T-helper 17 cell (primary cell): ENCODE data around the gene IDH3G. TPM values are rescaled to one million over a fixed set of nuclear protein-coding genes. Genes with fewer than 3 reads are reported as not detected.
A peak's percentile ranks its signal among the peaks of the same experiment; 100 is the strongest.
"Not testable (repeated sequence)": the region's sequence is repeated elsewhere in the genome, so short reads cannot be mapped to it uniquely, and the experiment has no call there.

Experiments used
- ATAC-seq: fragments of 150-1000 bp; cut with Tn5 transposase; 2 replicates; pipeline ENCODE4 v1.10.0; 2021; ENCODE audit warnings: mild to moderate bottlenecking, moderate library complexity
- DNase-seq, 3 donors: peaks; one replicate each; pipeline versions ENCODE4 v3.0.0 to v3.0.0-alpha.2; 2020 to 2021
- H3K9me3 ChIP-seq: one replicate; pipeline ENCODE4 v1.7.0; 2013; ENCODE audit warnings: low read length, mild to moderate bottlenecking; ENCODE audit not compliant: control insufficient read depth, poor library complexity, severe bottlenecking
- H3K27ac Mint-ChIP-seq: one replicate; pipeline ENCODE4 v1.8.0; 2022; ENCODE audit warnings: mild to moderate bottlenecking, moderate library complexity, mixed read lengths
- H3K27me3 Mint-ChIP-seq: one replicate; pipeline ENCODE4 v1.8.0; 2022; ENCODE audit warnings: mixed read lengths
- H3K36me3 Mint-ChIP-seq: one replicate; pipeline ENCODE4 v1.8.0; 2022; ENCODE audit warnings: low read depth, mixed read lengths
- H3K4me1 Mint-ChIP-seq: one replicate; pipeline ENCODE4 v1.8.0; 2022; ENCODE audit warnings: mild to moderate bottlenecking, mixed read lengths
- H3K4me3 Mint-ChIP-seq: one replicate; pipeline ENCODE4 v1.8.0; 2022; ENCODE audit warnings: mild to moderate bottlenecking, moderate library complexity, mixed read lengths
- total RNA-seq, 4 donors: library from RNA in 2 of 4; stranded (reverse) in 2 of 4; gene quantifications; one replicate each; pipeline ENCODE4 v1.2.3 and lab custom pipeline; 2022 to 2026

Gene IDH3G
- total RNA-seq, 2 donors from 2014 or later, result 46.4 to 52.4 TPM

DNA sequence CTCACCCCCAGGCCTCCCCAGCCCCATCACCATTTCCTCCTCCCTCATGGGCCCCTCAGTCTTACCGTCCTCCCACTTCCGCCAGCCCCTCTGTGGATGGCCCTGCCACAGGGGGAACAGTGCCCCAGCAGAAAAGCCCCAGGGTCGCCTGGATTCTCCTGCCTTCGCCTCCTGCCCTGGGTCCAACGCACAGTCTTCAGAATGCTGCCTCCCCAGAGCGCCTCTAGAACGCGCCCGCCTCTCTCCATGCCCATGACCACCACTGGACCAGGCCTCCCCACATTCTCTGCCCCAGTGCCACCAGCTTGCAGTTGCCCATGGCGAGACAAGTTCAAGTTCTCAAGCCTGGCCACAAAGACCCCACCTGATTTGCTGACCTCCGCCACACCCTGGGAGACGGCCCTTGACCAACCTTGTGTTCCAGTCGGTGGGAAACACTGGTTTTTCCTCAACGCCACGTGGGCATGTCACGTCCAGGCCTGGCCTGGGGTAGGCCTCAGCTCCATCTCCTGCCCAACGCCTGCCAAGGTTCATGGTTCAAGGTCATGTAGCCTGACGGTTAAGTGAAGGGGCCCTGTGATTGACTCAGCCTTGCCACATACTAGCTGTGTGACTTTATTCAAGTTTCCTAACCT lies 30.8 kb downstream of the IDH3G start:
- ATAC-seq (no peak), DNase-seq (no peak)
- Mint-ChIP-seq H3K4me3 (no peak overlapping the region), H3K27ac (no peak overlapping the region), H3K27me3 (no peaks in the 10 kb centered on the region), H3K36me3 (no peaks in the 10 kb centered on the region), H3K4me1 (peaks cover 6% of the 10 kb centered on the region)
- no peaks in the 10 kb centered on the region for H3K9me3 ChIP-seq

DNA sequence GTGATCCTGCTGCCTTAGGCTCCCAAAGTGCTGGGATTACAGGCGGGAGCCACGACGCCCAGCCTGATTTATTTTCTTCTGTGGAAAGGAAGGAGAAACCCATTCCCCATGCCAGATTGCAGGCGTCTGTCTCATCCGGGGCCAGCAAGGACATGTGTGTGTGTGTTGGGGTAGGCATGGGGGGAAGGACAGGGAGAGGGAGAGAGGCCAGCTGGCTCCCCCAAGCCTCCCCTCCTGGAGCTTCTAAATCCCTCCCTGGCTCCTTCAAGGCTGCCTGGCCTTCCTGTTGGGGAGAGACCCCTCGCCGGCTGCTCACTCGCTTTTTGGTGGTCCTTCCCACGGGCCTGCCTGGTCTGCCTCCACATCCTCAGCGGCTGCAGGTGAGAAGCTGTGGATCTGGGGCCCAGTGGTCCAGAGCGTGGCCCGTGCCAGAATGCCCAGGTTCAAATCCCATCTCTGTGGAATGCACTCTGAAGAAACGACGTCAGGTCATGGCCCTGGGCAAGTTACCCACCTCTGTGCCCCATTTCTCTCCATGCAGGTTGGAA lies 31.5 kb downstream of the IDH3G start:
- no peak overlapping the region for H3K4me3 Mint-ChIP-seq
- no peaks in the 10 kb centered on the region for H3K9me3 ChIP-seq
- H3K27me3 Mint-ChIP-seq, result no peaks in the 10 kb centered on the region
- H3K27ac Mint-ChIP-seq, result no peak overlapping the region
- no peak for DNase-seq
- no peak for ATAC-seq
- H3K36me3 Mint-ChIP-seq, result no peaks in the 10 kb centered on the region
- peaks cover 2% of the 10 kb centered on the region for H3K4me1 Mint-ChIP-seq

DNA sequence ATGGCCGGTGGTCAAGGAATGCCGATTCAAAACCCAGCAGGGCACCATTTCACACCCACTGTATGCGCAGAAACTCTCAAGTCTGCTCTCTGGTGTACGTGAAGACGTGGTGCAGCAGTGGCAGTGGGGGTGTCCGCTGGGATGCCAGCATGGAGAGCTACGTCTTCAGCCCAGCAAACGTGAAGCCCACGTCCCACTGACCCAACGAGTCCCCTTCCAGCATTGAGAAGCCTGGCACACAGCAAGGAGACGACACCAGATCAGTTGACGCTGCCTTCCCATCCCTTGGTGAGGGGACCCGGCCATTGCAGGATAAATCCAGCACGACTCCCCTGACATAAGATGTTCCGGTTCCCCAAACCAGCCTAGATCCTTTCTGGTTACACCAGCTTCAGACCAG lies 32.3 kb downstream of the IDH3G start:
- DNase-seq (no peak), ATAC-seq (no peak)
- H3K27me3 Mint-ChIP-seq, result no peaks in the 10 kb centered on the region
- no peaks in the 10 kb centered on the region for H3K36me3 Mint-ChIP-seq
- no peaks in the 10 kb centered on the region for H3K9me3 ChIP-seq
- H3K4me1 Mint-ChIP-seq, result peaks cover 2% of the 10 kb centered on the region
- no peak overlapping the region for H3K27ac Mint-ChIP-seq
- no peak overlapping the region for H3K4me3 Mint-ChIP-seq

DNA sequence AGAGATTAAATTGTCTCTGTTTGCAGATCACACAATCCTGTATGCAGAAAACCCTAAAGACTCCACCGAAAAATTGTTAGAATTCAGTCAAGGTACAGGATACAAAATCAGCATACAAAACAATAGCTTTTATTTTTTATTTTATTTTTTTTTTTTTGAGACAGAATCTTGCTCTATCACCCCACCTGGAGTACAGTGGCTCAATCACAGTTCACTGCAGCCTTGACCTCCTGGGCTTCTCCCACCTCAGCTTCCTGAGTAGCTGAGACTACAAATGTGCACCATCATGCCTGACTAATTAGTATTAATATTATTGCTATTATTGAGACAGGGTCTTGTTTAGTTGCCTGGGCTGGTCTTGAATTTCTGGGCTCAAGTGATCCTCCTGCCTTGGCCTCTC lies 39.0 kb downstream of the IDH3G start:
- no peaks in the 10 kb centered on the region for H3K36me3 Mint-ChIP-seq
- H3K27me3 Mint-ChIP-seq, result no peaks in the 10 kb centered on the region
- DNase-seq, result no peak
- ATAC-seq, result no peak
- no peak overlapping the region for H3K4me3 Mint-ChIP-seq
- no peak overlapping the region for H3K27ac Mint-ChIP-seq
- peaks cover 2% of the 10 kb centered on the region for H3K4me1 Mint-ChIP-seq
- no peaks in the 10 kb centered on the region for H3K9me3 ChIP-seq

DNA sequence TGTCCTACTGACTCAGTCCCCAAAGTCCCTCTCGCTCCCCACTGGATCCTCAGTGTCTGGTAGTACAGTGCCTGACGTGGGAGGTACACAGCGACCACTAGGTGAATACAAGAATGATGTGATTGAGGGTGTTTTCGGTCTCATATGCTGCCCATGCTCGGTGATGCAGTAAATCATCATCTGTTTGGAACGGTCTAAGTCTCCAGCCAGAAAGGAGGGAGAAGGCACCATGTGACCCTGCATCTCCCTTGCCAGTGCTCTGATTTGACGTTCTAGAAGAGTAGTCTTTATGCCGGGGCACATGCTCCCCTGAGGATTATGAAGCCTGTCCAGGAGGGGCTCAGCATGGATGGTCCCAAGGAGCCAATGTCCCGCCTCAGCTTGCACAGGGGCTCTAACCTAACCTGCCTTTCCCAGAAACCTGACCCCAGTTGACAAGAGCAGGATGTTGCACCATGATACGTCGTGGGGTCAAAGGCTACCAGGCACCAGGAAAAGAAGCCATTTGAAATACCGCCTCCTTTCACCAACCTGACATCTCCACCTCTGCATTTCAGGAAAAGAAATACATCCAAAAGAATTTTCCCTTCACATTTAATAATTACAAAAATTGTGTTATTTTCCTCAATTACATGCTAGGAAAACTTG lies 43.9 kb downstream of the IDH3G start:
- H3K36me3 Mint-ChIP-seq, result no peaks in the 10 kb centered on the region
- no peak overlapping the region for H3K4me3 Mint-ChIP-seq
- no peaks in the 10 kb centered on the region for H3K4me1 Mint-ChIP-seq
- no peaks in the 10 kb centered on the region for H3K9me3 ChIP-seq
- DNase-seq (no peak), ATAC-seq (no peak)
- H3K27ac Mint-ChIP-seq, result no peak overlapping the region
- no peaks in the 10 kb centered on the region for H3K27me3 Mint-ChIP-seq

DNA sequence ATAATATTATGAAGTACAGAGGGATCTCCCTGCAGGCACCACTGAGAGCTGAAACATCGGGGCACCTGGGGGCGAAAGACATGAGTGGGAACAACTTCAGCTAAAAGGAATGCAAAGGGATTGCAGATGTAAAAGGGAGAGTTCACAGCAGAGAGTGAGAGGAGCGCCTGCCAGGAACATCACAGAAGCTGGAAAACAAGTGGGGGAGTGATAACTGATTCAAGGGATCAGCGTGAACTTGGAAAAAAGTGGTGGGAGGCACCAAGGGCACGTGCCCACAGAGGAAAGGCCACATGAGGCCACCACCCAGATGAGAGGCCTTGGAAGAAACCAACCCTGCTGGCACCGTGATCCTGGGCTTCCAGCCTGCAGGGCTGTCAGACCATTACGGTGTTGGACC lies 45.2 kb downstream of the IDH3G start:
- not testable (repeated sequence) for DNase-seq, ATAC-seq, H3K4me1 Mint-ChIP-seq, H3K27me3 Mint-ChIP-seq, H3K9me3 ChIP-seq, H3K36me3 Mint-ChIP-seq, H3K27ac Mint-ChIP-seq, H3K4me3 Mint-ChIP-seq

DNA sequence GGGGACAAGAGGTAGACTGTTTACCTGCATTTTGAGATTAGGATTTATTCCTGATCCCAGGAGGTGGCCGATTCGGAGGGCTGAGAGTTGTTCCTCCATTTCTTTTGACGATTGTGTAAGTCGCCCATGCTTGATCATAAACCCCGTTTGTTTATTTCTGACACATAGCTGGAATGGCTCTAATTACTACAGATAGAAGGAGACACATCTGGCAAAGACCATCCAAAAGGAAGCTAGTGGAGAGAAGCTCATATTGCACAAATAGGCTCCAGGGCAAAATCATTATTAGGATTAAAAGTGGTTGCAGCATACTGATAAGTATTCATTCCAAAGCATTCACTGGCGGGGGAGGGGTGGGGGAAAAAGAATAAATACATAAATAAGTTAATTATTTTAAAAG lies 47.2 kb downstream of the IDH3G start:
- H3K27ac Mint-ChIP-seq, H3K4me1 Mint-ChIP-seq, H3K36me3 Mint-ChIP-seq, DNase-seq, ATAC-seq, H3K27me3 Mint-ChIP-seq, H3K4me3 Mint-ChIP-seq, H3K9me3 ChIP-seq: not testable (repeated sequence)

DNA sequence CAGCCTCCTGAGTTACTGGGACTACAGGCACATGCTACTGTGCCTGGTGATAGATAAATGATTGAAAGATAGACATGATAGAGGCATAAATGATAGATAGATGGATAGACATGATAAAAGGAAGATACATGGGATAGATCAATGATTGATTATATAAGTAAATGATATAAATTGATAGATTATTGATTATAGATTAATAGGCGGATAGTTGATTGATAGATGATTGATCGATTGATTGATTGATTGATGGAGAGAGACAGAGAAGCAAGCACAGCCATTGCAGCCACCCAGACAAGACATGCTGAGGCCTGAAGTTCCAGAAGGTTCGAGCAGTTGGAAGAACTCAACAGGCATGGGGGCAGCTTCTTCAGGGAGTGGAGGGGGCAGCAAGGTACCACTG lies 47.8 kb downstream of the IDH3G start:
- no peak for ATAC-seq
- Mint-ChIP-seq H3K4me1 (peaks cover 9% of the 10 kb centered on the region), H3K4me3 (no peak overlapping the region), H3K36me3 (no peaks in the 10 kb centered on the region), H3K27ac (no peak overlapping the region), H3K27me3 (no peaks in the 10 kb centered on the region)
- no peaks in the 10 kb centered on the region for H3K9me3 ChIP-seq
- no peak for DNase-seq

DNA sequence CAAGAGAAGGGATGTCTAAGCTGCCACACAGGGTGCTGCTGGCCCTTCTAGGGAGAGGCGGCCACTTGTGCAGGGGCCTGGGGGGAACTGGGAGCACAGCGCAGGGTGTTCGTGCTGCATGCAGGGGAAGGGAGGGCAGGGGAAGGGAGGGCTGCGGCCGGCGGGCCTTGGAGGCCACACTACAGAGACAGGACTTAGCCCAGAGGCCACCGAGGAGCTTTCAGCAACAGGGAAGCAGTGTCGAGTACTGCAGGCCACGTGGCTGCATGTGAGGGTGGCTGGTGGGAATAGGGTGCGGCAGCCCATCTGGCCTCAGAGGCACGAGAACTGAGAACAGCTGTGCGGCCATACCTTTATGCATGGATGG lies 49.1 kb downstream of the IDH3G start:
- H3K4me1 Mint-ChIP-seq, result peaks cover 17% of the 10 kb centered on the region
- H3K9me3 ChIP-seq, ATAC-seq, H3K4me3 Mint-ChIP-seq, DNase-seq, H3K36me3 Mint-ChIP-seq, H3K27me3 Mint-ChIP-seq, H3K27ac Mint-ChIP-seq: not testable (repeated sequence)

DNA sequence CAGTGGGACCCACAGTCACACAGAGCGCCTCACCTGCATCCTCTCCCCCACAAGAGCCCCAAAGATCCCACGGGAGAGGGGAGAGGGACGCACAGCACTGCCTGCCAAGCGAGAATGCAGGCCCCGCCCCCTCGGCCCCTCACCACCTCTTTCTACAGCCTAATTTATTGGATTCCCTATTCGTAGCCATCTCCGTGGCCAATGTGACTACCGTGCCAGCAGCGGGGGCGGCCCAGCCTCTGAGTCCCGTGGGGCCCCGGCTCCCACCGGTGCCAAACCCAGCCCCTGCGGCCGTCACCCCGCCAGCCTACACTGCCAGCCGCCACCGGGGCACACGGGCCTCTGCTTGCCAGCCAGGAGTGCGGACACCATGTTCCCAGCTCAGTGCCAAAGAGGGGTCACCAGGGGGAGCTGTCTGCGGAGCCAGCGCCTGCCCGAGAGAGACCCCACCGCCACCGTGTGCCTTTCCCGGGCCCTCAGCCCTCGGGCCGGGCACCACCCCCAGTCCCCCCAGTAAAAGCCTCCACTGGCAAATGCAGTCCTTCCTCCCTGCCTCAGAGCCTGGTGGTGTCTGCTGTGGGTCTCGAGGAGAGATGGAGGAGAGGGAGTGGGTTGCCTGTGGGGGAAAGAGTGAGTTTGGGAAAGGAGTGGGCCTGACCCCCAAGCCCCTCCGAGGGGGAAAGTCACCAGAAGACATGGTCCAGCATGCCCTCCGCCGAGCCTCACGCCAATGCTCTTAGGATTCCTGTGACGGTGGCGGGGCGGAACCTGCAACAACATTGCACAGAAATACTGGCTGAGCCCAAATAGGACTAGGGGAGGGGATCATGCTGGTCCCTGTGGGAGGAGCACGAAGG lies 49.7 kb downstream of the IDH3G start:
- ATAC-seq (no peak), DNase-seq (no peak)
- Mint-ChIP-seq H3K27ac (no peak overlapping the region), H3K4me3 (no peak overlapping the region), H3K4me1 (peaks cover 17% of the 10 kb centered on the region), H3K36me3 (no peaks in the 10 kb centered on the region), H3K27me3 (no peaks in the 10 kb centered on the region)
- H3K9me3 ChIP-seq, result no peaks in the 10 kb centered on the region

DNA sequence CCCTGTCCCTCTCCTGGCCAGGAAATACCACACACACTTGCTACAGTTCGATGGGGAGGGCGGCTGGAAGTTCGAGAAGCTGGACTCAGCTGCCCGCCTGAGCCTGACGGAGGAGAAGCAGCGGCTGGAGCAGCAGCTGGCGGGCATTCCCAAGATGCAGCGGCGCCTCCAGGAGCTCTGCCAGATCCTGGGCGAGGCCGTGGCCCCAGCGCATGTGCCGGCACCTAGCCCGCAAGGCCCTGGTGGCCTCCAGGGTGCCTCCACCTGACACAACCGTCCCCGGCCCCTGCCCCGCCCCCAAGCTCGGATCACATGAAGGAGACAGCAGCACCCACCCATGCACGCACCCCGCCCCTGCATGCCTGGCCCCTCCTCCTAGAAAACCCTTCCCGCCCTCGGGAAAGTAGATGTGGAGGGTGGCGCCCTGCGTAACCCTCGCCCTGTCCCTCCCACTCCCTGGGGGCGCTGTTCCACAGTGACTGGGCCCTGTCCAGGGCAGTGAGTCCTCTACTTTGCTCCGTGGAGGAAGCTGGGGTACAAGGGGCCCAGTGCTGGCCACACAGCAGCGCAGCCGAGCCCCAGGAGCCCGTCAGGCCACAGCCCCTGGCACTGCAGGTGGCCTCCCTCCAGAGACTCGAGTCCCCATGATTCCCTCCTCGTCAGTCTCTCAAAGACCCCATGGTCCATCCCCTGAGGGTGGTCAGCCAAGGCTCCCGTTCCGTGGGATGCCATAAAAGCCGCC lies 50.5 kb downstream of the IDH3G start:
- not testable (repeated sequence) for DNase-seq, H3K27me3 Mint-ChIP-seq, ATAC-seq, H3K4me3 Mint-ChIP-seq, H3K27ac Mint-ChIP-seq, H3K9me3 ChIP-seq, H3K36me3 Mint-ChIP-seq
- H3K4me1 Mint-ChIP-seq, result peaks cover 17% of the 10 kb centered on the region

DNA sequence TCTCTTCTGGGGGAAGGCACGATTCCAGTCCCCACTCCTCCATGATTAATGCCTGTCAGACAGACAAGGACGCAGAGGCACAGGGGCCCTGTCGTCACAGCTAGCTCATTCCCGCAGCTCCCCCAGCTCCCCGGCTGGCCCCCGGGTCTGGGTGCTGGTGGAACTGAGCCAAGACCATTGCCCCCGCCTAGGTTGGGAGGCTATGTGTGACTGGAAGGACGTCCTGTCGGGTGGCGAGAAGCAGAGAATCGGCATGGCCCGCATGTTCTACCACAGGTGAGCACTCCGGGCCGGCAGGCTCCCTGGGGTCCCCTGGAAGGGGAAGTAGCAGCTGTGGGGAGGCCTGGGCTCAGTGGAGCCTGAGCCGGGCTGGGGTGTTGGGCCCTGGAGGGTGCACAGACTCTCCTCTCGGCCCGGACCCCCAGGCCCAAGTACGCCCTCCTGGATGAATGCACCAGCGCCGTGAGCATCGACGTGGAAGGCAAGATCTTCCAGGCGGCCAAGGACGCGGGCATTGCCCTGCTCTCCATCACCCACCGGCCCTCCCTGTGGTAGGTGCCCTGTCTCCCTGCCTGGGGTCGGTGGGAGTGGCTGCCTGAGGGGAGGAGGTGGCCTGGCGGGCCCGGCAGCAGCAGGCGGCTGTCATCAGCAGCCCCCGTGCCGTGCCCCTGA lies 51.2 kb downstream of the IDH3G start:
- DNase-seq, H3K36me3 Mint-ChIP-seq, H3K9me3 ChIP-seq, ATAC-seq, H3K27ac Mint-ChIP-seq, H3K27me3 Mint-ChIP-seq: not testable (repeated sequence)
- peak overlapping the region; percentile 36 for H3K4me3 Mint-ChIP-seq
- H3K4me1 Mint-ChIP-seq, result peaks cover 17% of the 10 kb centered on the region
